Tongue (tissue), 2 donors: ENCODE results near the gene CELF5. TPM values are rescaled to one million over a fixed set of nuclear protein-coding genes. Genes with fewer than 3 reads are reported as not detected.
A peak's percentile ranks its signal among the peaks of the same experiment; 100 is the strongest.

Experiments used
- DNase-seq: peaks from one replicate; pipeline ENCODE4 v3.0.0-alpha.2; 2015
- total RNA-seq: library from RNA; depleted of rRNA; stranded (reverse); fragments of >200 nt; gene quantifications from one replicate; pipeline ENCODE4 v1.2.3, GENCODE V29; 2014

Gene CELF5
- total RNA-seq = 0.10 TPM

GRCh38 chr19:3224346-3225168 is at the start of gene CELF5:
TSS of gene CELF5 (plus strand) at chr19:3224661. CDS start at chr19:3224740, 79 bp downstream.
- peak; percentile 72 for DNase-seq

- DNase-seq = peak; percentile 72
Observed at GRCh38 chr19:3175781-3176714, 48.4 kb upstream of the CELF5 start.

GRCh38 chr19:3176715-3177501 is 47.6 kb upstream of the CELF5 start:
- no peak for DNase-seq

- DNase-seq = no peak
Observed at GRCh38 chr19:3178377-3178972, 46.0 kb upstream of the CELF5 start, which contains the start of gene S1PR4. TSS of gene S1PR4 (plus strand) at chr19:3178769. CDS start at chr19:3178793, 24 bp downstream.

GRCh38 chr19:3178973-3179738 is 45.3 kb upstream of the CELF5 start:
- DNase-seq = no peak

- no peak for DNase-seq
Observed at GRCh38 chr19:3179739-3180293, 44.6 kb upstream of the CELF5 start.

- DNase-seq = no peak
Observed at GRCh38 chr19:3183721-3184641, 40.5 kb upstream of the CELF5 start.

GRCh38 chr19:3184847-3185460 is 39.5 kb upstream of the CELF5 start:
- DNase-seq = no peak

GRCh38 chr19:3185461-3186159 is 38.9 kb upstream of the CELF5 start, which contains the start of gene NCLN:
TSS of gene NCLN (plus strand) at chr19:3185930. CDS start at chr19:3186031, 101 bp downstream.
- DNase-seq = peak; percentile 98

- no peak for DNase-seq
Observed at GRCh38 chr19:3186160-3186688, 38.2 kb upstream of the CELF5 start.

GRCh38 chr19:3186891-3187661 is 37.4 kb upstream of the CELF5 start:
- DNase-seq = no peak

- no peak for DNase-seq
Observed at GRCh38 chr19:3187662-3188511, 36.6 kb upstream of the CELF5 start.

- no peak for DNase-seq
Observed at GRCh38 chr19:3188627-3189596, 35.5 kb upstream of the CELF5 start.

GRCh38 chr19:3189702-3190469 is 34.6 kb upstream of the CELF5 start:
- no peak for DNase-seq
